ENCODE data around the gene E2F6. TPM values are rescaled to one million over a fixed set of nuclear protein-coding genes. Genes with fewer than 3 reads are reported as not detected.

Gene E2F6
- total RNA-seq, 1 experiment from 2014 or later: 25.6 TPM

DNA sequence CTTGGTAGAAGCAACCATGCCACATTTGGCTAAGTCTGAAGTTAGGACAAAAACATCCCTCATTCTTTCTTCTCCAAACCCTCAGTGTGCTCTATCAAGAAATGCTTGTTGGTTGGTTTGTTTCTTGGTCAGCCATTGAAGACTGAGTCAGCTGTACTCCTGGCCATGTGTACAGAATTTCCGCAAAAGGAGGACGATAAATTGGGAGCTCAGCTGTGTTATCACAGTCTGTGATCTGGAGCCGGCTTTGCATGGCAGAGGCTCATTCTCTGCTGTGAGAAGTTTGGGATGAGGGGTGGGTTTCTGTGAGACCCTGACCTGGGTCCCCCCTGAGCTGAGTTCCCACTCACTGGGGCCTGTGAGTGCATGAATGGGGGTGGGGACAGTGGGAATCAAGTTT is 26.3 kb upstream of the E2F6 start:
- no peak for DNase-seq
- intact Hi-C loops (cut with micrococcal nuclease; ENCODE audit: unreplicated experiment): no loop called here
- no peaks in the 10 kb centered on the region for H3K4me1 Mint-ChIP-seq (ENCODE audit: low read depth, unreplicated experiment)
- no peaks in the 10 kb centered on the region for H3K9me3 Mint-ChIP-seq (ENCODE audit: low read depth, unreplicated experiment)
- H3K36me3 Mint-ChIP-seq (ENCODE audit: insufficient read depth, unreplicated experiment): no peaks in the 10 kb centered on the region
- CTCF ChIA-PET: no interaction called here
- TF ChIP-seq, protein P1, sequence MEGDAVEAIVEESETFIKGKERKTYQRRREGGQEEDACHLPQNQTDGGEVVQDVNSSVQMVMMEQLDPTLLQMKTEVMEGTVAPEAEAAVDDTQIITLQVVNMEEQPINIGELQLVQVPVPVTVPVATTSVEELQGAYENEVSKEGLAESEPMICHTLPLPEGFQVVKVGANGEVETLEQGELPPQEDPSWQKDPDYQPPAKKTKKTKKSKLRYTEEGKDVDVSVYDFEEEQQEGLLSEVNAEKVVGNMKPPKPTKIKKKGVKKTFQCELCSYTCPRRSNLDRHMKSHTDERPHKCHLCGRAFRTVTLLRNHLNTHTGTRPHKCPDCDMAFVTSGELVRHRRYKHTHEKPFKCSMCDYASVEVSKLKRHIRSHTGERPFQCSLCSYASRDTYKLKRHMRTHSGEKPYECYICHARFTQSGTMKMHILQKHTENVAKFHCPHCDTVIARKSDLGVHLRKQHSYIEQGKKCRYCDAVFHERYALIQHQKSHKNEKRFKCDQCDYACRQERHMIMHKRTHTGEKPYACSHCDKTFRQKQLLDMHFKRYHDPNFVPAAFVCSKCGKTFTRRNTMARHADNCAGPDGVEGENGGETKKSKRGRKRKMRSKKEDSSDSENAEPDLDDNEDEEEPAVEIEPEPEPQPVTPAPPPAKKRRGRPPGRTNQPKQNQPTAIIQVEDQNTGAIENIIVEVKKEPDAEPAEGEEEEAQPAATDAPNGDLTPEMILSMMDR (IDR thresholded peaks at IDR 0.05; ENCODE audit: unreplicated experiment): no peak
- peaks cover 24% of the 10 kb centered on the region for H3K27me3 Mint-ChIP-seq (ENCODE audit: unreplicated experiment)
- BruUV-seq (replicated peaks): no TSS peak
- no peak overlapping the region for H3K27ac Mint-ChIP-seq (ENCODE audit: unreplicated experiment)
- H3K4me3 Mint-ChIP-seq (ENCODE audit: low read depth, unreplicated experiment): no peak overlapping the region

DNA sequence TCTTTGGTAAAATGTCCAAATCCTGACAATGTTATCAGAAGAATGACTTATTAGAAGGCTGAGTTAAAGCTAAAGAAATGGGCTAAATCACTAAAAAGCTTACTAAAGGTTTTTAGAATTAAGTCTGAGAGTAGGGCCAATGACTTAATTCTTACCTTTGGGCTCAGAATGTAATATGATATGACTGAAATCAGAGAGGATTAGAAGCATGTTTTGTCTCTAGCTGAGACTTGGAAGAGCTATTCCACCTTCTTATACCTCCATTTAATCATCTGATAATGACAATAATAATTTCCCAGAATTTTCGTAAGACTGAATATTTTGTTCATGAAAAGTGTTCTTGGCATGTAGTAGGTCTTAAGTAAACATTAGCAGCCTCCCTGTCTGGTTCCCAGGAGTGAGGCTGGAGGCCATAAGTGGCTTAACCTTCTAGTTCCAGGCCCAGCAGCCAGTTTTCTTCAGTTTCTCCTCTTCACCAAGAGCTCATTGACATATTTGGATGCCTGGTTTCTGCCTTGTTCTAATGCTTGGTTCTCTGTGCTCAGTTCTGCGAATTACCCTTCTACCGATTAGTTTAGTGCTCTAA is 25.5 kb upstream of the E2F6 start:
- CTCF ChIA-PET: no interaction called here
- H3K27ac Mint-ChIP-seq (ENCODE audit: unreplicated experiment): no peak overlapping the region
- H3K27me3 Mint-ChIP-seq (ENCODE audit: unreplicated experiment): peaks cover 25% of the 10 kb centered on the region
- no peaks in the 10 kb centered on the region for H3K9me3 Mint-ChIP-seq (ENCODE audit: low read depth, unreplicated experiment)
- no peak overlapping the region for H3K4me3 Mint-ChIP-seq (ENCODE audit: low read depth, unreplicated experiment)
- TF ChIP-seq, protein P1 (IDR thresholded peaks at IDR 0.05; ENCODE audit: unreplicated experiment): no peak
- intact Hi-C loops (cut with micrococcal nuclease; ENCODE audit: unreplicated experiment): no loop called here
- no peak for DNase-seq
- no peaks in the 10 kb centered on the region for H3K36me3 Mint-ChIP-seq (ENCODE audit: insufficient read depth, unreplicated experiment)
- BruUV-seq (replicated peaks): no TSS peak
- no peaks in the 10 kb centered on the region for H3K4me1 Mint-ChIP-seq (ENCODE audit: low read depth, unreplicated experiment)

DNA sequence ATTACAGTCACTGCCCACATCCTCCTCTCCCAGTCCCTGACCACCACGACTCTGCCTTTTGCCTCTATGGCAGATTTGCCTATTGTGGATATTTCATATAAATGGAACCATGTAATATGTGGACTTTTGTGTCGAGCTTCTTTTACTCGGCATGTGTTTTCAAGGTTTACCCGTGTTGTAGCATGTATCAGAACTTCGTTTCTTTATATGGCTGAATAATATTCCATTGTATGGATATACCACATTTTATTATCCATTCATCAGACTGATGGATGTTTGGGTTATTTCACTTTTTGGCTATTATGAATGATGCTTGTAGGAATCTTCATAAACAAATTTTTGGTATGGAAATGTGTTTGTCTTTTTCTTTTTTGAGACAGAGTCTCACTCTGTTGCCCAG is 24.2 kb upstream of the E2F6 start:
- TF ChIP-seq, protein P1 (IDR thresholded peaks at IDR 0.05; ENCODE audit: unreplicated experiment): no peak
- BruUV-seq (replicated peaks): no TSS peak
- H3K4me3 Mint-ChIP-seq (ENCODE audit: low read depth, unreplicated experiment): no peak overlapping the region
- intact Hi-C loops (cut with micrococcal nuclease; ENCODE audit: unreplicated experiment): no loop called here
- no peaks in the 10 kb centered on the region for H3K36me3 Mint-ChIP-seq (ENCODE audit: insufficient read depth, unreplicated experiment)
- H3K9me3 Mint-ChIP-seq (ENCODE audit: low read depth, unreplicated experiment): no peaks in the 10 kb centered on the region
- CTCF ChIA-PET: no interaction called here
- no peak for DNase-seq
- H3K27ac Mint-ChIP-seq (ENCODE audit: unreplicated experiment): no peak overlapping the region
- H3K4me1 Mint-ChIP-seq (ENCODE audit: low read depth, unreplicated experiment): no peaks in the 10 kb centered on the region
- peaks cover 25% of the 10 kb centered on the region for H3K27me3 Mint-ChIP-seq (ENCODE audit: unreplicated experiment)

DNA sequence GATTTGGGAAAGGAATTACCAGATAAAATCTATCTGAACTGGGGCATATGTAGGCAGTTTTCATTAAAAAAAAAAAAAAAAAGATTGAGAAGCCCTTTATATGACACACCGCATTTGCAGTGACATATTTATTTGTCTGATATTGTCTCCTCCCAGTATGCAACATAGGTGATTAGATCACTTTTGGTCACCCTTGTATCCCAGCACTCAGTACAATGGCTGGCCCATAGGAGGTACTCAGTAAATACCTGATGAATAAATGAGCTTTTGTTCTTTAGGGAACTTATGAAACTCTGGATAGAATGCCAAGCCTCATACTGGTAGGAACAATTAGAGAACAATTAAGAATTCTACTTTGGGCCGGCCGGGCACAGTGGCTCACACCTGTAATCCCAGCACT is 22.8 kb upstream of the E2F6 start:
- intact Hi-C loops (cut with micrococcal nuclease; ENCODE audit: unreplicated experiment): no loop called here
- Mint-ChIP-seq H3K4me1 (ENCODE audit: low read depth, unreplicated experiment) (no peaks in the 10 kb centered on the region), H3K4me3 (ENCODE audit: low read depth, unreplicated experiment) (no peak overlapping the region), H3K27me3 (ENCODE audit: unreplicated experiment) (peaks cover 20% of the 10 kb centered on the region), H3K27ac (ENCODE audit: unreplicated experiment) (no peak overlapping the region), H3K9me3 (ENCODE audit: low read depth, unreplicated experiment) (no peaks in the 10 kb centered on the region), H3K36me3 (ENCODE audit: insufficient read depth, unreplicated experiment) (no peaks in the 10 kb centered on the region)
- no TSS peak for BruUV-seq (replicated peaks)
- TF ChIP-seq, protein P1 (IDR thresholded peaks at IDR 0.05; ENCODE audit: unreplicated experiment): no peak
- DNase-seq: no peak
- CTCF ChIA-PET: interaction anchor here (0.6 to 0.7 kb wide), 3 partner anchors 87 to 98 kb away, joined by 3 to 5 read pairs (median 4); no protein-coding TSS in a partner anchor

All from Calu3 (cell line).